Measurements from ENCODE around the gene AGMAT.

The AGMAT gene

DNA sequence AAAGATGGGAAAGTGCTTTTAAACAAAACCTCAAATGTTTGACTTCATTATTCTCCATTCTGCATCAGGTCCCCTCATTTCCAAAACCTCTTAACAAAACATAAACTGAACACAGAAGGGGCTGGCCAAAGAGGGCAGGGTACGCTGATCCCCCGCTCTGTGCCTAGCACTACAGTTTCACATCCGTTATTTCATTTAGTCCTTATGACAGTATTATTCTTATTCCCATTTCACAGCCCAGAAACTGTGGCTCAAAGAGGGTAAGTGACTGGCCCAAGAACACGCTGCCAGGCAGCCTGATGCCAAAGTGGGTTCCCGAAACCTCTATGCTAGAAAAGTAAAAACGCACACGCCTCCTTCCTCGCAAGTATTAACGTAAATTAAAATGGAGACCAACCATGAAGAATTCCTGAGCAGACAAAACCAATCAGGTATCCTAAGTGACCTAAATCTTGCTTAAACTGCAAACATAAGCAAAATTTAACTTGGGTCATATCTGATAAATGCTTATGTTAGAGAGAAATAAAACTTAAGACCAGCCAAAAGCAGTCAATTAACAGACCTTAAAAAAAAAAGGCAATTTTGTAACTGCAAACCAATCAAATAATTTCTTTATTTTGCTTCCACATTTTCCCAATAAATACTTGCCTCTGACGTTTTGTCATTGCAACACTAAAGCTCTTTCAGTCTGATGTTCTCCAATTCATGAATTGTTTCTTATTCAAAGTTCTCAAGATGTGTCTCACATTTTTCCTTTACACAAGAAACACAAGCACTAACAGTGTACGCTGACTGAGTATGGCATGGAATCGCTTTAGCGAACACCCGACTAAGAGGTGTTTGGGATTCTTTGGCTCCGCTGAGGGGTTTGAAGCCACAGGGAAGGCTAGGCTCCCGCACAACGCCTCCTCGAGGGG is 61.5 kb downstream of the AGMAT start:
- no peak for DNase-seq (ENCODE audit: low spot score)

DNA sequence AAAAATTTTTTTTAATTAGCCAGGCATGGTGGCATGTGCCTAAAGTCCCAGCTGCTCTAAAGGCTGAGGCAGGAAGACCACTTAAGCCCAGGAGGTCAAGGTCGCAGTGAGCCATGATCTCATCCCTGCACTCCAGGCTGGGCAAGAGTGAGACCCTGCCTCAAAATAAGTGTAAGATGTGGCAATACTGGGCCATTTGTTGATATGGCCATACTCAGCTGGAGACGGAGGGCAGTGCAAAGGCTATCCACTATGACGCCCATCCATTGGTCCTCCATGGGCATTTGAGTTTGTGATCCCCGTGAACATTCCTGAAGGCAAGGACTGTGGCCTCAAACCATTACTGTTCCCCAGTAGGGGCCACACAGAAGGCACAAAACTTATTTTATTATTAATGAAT is 62.3 kb downstream of the AGMAT start:
- no peak for DNase-seq (ENCODE audit: low spot score)
